ENCODE results near the gene FBLN5. TPM values are rescaled to one million over a fixed set of nuclear protein-coding genes. Genes with fewer than 3 reads are reported as not detected.
"Not testable (repeated sequence)": the region's sequence is repeated elsewhere in the genome, so short reads cannot be mapped to it uniquely, and the experiment has no call there.

The FBLN5 gene
- total RNA-seq, 1 experiment from 2014 or later: not detected

GRCh38 chr14:91861091-91861490 is 86.4 kb downstream of the FBLN5 start:
- DNase-seq (ENCODE audit: low read depth): no peak

GRCh38 chr14:91860238-91860637 is 87.3 kb downstream of the FBLN5 start:
- no peak for DNase-seq (ENCODE audit: low read depth)

- DNase-seq (ENCODE audit: low read depth): peak; percentile 60
Measured at GRCh38 chr14:91858536-91859275, 88.8 kb downstream of the FBLN5 start.

- no peak for DNase-seq (ENCODE audit: low read depth)
Measured at GRCh38 chr14:91857614-91858013, 89.9 kb downstream of the FBLN5 start.

GRCh38 chr14:91854327-91854934 is 93.1 kb downstream of the FBLN5 start:
- DNase-seq (ENCODE audit: low read depth): no peak

- DNase-seq (ENCODE audit: low read depth): no peak
Measured at GRCh38 chr14:91851563-91851962, 95.9 kb downstream of the FBLN5 start.

- DNase-seq (ENCODE audit: low read depth): no peak
Measured at GRCh38 chr14:91848504-91849001, 98.9 kb downstream of the FBLN5 start.

GRCh38 chr14:91847693-91848092 is 99.8 kb downstream of the FBLN5 start:
- no peak for DNase-seq (ENCODE audit: low read depth)

- DNase-seq (ENCODE audit: low read depth): no peak
Measured at GRCh38 chr14:91845652-91846051, 101.8 kb downstream of the FBLN5 start.

- not testable (repeated sequence) for DNase-seq (ENCODE audit: low read depth)
Measured at GRCh38 chr14:91845056-91845455, 102.4 kb downstream of the FBLN5 start.

- DNase-seq (ENCODE audit: low read depth): no peak
Measured at GRCh38 chr14:91844029-91844428, 103.5 kb downstream of the FBLN5 start.

- no peak for DNase-seq (ENCODE audit: low read depth)
Measured at GRCh38 chr14:91843437-91843836, 104.1 kb downstream of the FBLN5 start.

GRCh38 chr14:91841065-91841464 is 106.4 kb downstream of the FBLN5 start:
- DNase-seq (ENCODE audit: low read depth): no peak

- DNase-seq (ENCODE audit: low read depth): no peak
Measured at GRCh38 chr14:91839749-91840148, 107.7 kb downstream of the FBLN5 start.

- DNase-seq (ENCODE audit: low read depth): no peak
Measured at GRCh38 chr14:91837076-91837475, 110.4 kb downstream of the FBLN5 start.

GRCh38 chr14:91835920-91836843 is 111.3 kb downstream of the FBLN5 start:
- DNase-seq (ENCODE audit: low read depth): no peak

GRCh38 chr14:91835197-91835919 is 112.1 kb downstream of the FBLN5 start:
- no peak for DNase-seq (ENCODE audit: low read depth)

GRCh38 chr14:91834571-91834970 is 112.9 kb downstream of the FBLN5 start:
- no peak for DNase-seq (ENCODE audit: low read depth)

GRCh38 chr14:91831337-91831736 is 116.2 kb downstream of the FBLN5 start:
- DNase-seq (ENCODE audit: low read depth): no peak

GRCh38 chr14:91830777-91831176 is 116.7 kb downstream of the FBLN5 start:
- no peak for DNase-seq (ENCODE audit: low read depth)

GRCh38 chr14:91829511-91829910 is 118.0 kb downstream of the FBLN5 start:
- DNase-seq (ENCODE audit: low read depth): no peak

GRCh38 chr14:91827746-91828145 is 119.7 kb downstream of the FBLN5 start:
- DNase-seq (ENCODE audit: low read depth): no peak

Measured in M059J (cell line).